Stimulated activated CD4-positive, alpha-beta T cell treated with anti-CD3 and anti-CD28 coated beads, Interleukin-4, amount 100 ng/mL, for 1 hour (primary cell): ENCODE results near the gene CEP72.
"Not testable (repeated sequence)": the region's sequence is repeated elsewhere in the genome, so short reads cannot be mapped to it uniquely, and the experiment has no call there.

Experiments
- DNase-seq: peaks from one replicate; pipeline ENCODE4 v3.0.0-alpha.2; 2020

The CEP72 gene

DNA sequence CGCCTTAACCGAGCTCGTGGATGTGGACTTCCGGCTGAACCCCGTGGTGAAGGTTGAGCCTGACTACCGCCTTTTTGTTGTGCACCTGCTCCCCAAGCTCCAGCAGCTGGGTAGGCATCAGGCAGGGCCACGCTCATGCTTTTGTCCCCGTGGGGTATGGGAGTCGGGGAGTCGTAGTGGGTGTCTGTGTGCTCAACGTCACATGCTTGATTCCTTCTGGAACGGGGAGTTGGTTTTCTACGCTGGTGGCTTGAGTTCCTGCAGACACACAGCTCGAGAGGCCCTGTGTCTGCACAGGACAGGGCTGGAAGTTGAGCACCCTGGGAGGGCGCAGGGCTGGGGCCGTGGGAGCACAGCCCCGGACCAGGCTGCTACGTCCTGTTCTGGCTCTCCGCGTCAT, 8.0 kb downstream of the CEP72 start:
- DNase-seq = no peak

DNA sequence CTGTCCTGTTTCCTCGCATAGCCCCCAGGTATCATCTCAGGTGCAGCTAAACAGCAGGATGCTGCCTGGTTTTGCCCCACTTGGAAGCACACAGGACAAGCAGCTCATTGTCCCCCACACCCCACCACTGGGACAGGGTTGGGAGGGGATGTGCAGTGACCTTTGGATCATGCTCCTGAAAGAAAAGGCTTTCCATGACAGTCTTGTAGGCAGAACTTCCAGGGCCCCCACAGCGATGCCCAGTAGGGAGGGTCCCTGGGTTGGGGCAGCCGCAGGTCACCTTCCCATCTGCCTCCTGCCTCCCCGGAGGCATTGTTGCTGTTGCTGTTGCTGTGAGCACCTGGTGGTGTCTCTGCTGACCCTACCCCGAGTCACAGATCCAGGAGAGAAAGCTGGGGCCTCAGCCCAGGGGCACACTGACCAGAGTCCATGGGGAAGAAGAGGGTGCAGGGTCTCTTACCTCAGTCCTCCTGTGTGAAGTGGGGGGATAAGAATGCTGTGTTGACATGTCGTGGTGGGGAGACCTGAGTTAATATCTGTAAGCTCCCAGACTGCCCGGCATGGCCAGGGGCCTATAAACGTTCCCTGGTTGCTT, 8.5 kb downstream of the CEP72 start:
- DNase-seq = no peak

GRCh38 chr5:621341-621761, 9.2 kb downstream of the CEP72 start:
- peak; percentile 0 for DNase-seq

- DNase-seq = peak; percentile 1
Observed at GRCh38 chr5:622359-622758, 10.2 kb downstream of the CEP72 start.

GRCh38 chr5:622946-623522, 10.9 kb downstream of the CEP72 start:
- DNase-seq = no peak

DNA sequence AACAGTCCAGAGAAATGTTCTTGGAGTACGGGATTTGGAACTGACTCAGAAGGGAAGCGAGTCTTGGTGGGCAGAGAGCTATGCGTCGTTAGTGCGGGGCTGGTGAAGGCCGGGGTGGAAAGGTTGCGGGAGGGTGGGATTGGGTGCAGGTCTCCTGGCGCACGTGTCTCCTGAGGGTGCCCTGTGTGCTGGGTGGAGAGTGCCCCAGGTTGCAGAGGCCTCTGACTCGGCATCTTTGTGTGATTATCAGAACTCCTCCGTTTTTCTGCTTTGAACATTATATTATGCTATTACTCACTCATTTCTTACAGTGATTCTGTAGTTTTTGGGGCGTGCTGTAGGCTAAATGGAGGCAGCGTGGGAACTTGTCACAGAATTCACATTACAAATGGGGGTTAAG, 11.4 kb downstream of the CEP72 start:
- DNase-seq = no peak

GRCh38 chr5:624118-624950, 12.2 kb downstream of the CEP72 start:
- no peak for DNase-seq

GRCh38 chr5:624951-625230, 12.8 kb downstream of the CEP72 start:
- DNase-seq = no peak

DNA sequence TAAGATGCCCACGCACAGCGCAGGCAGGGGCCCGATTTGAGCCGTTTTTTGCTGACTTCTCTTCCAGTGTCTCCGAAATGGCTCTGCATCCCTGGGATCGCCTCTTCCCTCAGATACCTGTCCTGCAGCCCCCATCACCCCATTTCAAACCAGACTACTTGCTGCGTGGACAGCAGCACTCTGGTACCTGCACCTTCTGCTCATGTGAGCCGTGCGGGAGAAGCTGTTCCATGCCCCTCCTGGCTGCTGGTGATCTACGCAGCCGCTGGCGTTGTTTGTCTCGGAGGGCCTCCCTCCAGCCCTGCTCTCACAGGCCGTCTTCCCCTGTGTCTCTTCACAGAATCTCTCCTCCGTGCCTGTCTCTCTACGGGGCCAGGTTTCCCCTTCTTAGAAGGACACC, 13.4 kb downstream of the CEP72 start:
- DNase-seq = no peak

DNA sequence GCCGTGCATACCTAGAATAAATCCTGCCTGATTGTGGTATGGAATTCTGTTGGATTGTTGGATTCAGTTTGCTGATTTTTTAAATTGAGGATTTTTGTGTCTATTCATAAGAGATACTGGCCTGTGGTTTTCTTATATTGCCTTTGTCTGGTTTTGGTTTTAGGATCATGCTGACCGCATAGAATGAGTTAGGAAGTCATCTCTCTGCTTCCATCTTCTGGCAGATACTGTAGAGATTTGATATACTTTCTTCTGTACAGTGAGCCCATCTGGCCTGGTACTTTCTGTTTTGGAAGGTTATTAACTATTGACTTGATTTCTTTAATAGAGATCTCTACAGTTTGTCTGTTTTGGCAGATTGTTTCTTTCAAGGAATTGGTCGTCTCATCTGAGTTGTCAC, 14.7 kb downstream of the CEP72 start:
- no peak for DNase-seq

DNA sequence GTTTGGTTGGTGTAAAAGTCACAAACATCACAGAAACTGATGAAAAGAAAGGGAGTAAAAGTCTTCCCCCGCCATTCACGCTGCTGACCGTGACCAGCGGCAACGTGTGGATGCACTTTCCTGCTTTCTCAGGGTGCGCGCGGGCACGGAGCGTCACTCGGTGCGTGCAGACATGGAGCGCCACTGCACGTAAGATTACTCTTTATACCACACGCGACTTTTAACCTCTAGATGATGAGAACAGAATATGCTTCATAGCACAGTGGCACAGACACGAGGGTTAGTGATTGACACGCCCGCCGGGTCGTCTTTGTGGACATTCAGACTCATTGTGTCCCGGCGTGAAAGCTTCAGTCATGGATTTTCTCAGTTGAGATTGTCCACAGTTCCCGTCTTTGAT, 15.7 kb downstream of the CEP72 start:
- no peak for DNase-seq

DNA sequence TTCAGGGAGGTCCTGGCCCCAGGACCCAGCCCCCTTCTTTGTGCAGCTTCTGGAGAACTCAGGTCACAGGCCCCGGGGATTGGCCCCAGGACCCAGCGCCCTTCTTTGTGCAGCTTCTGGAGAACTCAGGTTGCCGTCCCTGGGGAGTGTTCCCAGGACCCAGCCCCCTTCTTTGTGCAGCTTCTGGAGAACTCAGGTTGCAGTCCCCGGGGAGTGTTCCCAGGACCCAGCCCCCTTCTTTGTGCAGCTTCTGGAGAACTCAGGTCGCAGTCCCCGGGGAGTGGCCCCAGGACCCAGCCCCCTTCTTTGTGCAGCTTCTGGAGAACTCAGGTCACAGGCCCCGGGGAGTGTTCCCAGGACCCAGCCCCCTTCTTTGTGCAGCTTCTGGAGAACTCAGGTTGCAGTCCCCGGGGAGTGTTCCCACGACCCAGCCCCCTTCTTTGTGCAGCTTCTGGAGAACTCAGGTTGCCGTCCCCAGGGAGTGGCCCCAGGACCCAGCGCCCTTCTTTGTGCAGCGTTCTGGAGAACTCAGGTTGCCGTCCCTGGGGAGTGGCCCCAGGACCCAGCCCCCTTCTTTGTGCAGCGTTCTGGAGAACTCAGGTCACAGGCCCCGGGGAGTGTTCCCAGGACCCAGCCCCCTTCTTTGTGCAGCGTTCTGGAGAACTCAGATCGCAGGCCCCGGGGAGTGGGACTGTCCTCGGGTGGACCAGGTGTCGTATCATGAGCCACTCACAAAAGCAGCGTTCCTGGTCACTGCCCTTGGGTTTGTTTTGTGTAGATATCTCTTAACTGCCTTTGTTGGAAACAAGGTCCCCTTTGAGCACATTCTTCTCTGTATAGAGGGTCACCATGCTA, 16.4 kb downstream of the CEP72 start:
- DNase-seq = not testable (repeated sequence)

DNA sequence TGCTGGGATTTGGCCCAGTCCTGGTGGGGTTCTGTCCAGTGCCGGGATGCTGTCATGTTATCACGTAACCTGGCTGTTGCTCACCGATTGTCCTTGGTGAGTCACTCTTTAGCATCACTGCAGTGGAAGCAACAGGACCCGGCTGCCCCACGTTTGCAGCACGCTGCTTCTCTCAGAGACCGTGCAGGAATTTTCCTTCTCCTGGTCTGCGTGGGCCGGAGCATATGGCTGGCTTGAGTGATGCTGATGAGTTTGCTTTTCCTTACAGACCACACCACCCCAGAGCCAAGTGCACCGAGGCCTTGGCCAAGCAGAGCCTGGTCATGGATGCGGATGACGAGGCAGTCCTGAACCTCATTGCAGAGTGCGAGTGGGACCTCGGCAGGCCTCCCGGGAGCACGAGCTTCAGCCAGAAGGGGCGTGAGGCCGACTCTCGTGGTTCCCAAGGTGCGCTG, 21.4 kb downstream of the CEP72 start:
- no peak for DNase-seq

GRCh38 chr5:634191-634590, 22.1 kb downstream of the CEP72 start:
- DNase-seq = no peak

DNA sequence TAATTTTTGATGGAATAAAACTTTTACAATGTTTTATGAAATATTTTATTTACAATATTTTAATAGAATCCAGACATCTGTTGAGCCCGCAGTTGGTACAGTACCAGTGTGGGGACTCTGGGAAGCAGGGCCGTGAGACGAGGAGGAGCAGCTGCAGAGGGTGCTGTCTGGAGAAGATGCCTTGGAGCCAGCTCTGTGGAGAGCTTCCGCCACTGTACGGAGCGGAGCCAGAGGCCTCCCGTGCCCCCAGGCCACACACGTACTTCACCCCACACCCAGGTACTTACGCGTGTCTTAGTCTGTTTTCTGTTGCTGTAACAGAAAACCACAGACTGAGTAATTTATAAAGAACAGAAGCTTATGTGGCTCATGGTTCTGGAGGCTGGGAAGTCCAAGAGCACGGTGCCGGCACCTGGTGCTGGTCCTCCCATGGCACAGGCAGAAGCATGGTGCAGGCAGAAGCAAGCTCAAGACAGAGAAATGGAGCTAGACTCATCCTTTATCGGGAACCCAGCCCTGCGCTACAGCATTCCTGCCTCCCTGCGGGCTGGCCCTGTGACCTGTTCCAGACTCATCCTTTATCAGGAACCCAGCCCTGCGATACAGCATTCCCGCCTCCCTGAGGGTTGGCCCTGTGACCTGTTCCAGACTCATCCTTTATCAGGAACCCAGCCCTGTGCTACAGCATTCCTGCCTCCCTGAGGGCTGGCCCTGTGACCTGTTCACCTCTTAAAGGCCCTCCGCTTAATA, 23.3 kb downstream of the CEP72 start:
- no peak for DNase-seq

DNA sequence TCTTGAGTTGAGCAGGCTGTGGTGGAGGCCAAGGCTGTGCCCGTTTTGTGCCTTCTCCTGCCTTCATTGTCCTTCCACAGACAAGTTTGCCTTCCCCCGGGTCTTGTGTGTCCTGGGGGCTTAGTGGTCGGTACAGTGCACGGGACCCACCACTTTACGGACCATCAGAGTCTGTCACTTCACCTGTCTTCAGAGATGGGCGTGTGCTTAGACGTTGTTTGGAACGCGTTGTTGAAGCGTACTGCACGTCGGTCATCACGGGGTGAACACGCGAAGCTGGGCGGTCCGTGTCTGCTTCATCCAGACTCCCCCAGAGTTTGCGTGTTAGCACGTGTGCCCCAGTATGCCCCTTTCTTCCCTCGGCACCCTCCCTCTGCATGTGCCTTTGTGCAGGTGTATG, 24.8 kb downstream of the CEP72 start:
- DNase-seq = no peak

GRCh38 chr5:637581-638450, 25.7 kb downstream of the CEP72 start:
- no peak for DNase-seq

DNA sequence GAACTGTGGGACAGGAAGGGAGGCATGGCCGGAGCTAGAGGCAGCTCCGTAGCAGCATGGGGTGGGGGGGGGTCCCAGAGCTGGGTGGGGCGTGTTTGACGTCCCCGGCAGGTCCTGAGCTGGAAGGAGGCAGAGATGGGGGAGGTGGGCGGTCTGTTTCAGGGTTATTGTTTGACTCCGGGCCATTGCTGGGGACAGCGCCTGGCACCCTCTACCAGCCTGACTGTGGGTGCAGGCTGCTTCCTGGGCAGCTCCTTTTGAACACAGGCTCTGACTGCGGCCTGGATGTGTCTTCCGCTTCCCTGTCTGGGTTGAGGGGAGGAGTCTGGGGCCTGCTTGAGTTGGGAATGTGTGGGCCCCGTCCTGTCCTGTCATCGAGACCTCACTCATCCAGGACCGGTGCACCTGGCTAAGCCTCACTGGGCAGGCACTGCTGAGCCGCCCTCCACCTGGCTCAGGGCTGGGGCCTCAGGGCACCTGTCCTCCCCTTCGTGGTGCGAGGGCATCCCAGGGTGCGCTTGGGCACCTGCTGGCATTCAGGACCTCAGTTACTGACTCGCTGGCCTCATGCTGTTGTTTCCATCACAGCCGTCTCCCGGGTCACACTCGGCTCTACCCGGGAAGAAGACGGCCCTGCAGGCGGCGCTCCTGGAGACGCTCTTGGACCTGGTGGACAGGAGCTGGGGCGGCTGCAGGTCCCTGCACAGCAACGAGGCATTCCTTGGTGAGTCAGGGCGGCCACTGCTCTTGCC, 26.5 kb downstream of the CEP72 start:
- peak; percentile 0 for DNase-seq

GRCh38 chr5:639253-639530, 27.1 kb downstream of the CEP72 start:
- no peak for DNase-seq

- DNase-seq = no peak
Observed at GRCh38 chr5:639584-640213, 27.6 kb downstream of the CEP72 start.
